ENCODE results near the gene SNTB2.

Gene SNTB2

DNA sequence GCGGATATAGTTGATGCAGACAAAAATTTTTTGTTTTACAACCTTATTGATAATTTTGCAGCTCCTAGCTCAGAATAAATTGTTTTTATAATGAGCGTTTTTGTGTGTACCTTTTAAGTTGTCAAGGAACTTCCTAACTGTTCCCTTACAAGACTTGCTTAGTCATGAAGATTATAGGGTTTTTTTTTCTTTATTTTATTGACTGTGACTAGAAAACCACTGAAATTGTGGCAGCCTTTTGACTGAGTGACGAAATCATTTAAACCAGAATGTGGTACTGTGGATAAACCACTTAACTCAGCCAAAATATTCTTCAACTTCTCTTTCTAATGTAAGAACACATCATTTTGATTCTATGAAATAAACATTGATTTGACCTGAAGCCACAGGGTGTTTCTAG lies 83.4 kb downstream of the SNTB2 start:
- no peak for TF ChIP-seq CTCF (IDR thresholded peaks at IDR 0.05; ENCODE audit: extremely low read depth, missing control alignments)
- no peak for DNase-seq (ENCODE audit: low spot score)

DNA sequence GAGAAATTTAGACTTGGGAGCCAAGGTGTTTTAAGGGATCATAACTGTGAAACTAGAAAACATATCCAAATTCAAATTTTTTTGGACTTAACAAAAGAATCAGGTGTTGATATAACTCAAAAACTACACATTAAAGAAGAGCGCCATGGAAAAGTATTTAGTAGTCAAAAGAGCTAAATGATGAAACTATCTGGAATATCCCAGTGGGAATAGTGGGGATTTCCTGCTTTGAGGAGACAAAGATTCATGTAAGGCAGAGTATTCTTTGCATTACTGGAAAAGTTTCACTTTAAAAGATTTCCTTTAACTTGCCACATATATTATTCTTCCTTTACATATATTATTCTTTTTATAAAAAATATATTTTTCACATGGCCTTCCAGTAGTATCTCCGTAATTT lies 83.9 kb downstream of the SNTB2 start:
- TF ChIP-seq CTCF (IDR thresholded peaks at IDR 0.05; ENCODE audit: extremely low read depth, missing control alignments): no peak
- DNase-seq (ENCODE audit: low spot score): no peak

- no peak for DNase-seq (ENCODE audit: low spot score)
- TF ChIP-seq CTCF (IDR thresholded peaks at IDR 0.05; ENCODE audit: extremely low read depth, missing control alignments): no peak
These were observed 86.0 kb downstream of the SNTB2 start for GRCh38 chr16:69273009-69273408.

- DNase-seq (ENCODE audit: low spot score): no peak
- no peak for TF ChIP-seq CTCF (IDR thresholded peaks at IDR 0.05; ENCODE audit: extremely low read depth, missing control alignments)
These were observed 87.8 kb downstream of the SNTB2 start for GRCh38 chr16:69274699-69275235.

GRCh38 chr16:69276148-69277115 lies 89.5 kb downstream of the SNTB2 start:
- no peak for TF ChIP-seq CTCF (IDR thresholded peaks at IDR 0.05; ENCODE audit: extremely low read depth, missing control alignments)
- no peak for DNase-seq (ENCODE audit: low spot score)

GRCh38 chr16:69277413-69277812 lies 90.4 kb downstream of the SNTB2 start:
- TF ChIP-seq CTCF (IDR thresholded peaks at IDR 0.05; ENCODE audit: extremely low read depth, missing control alignments): no peak
- DNase-seq (ENCODE audit: low spot score): no peak

GRCh38 chr16:69283851-69284250 lies 96.9 kb downstream of the SNTB2 start:
- no peak for DNase-seq (ENCODE audit: low spot score)
- TF ChIP-seq CTCF (IDR thresholded peaks at IDR 0.05; ENCODE audit: extremely low read depth, missing control alignments): no peak

All from GM20000 (cell line).